ENCODE results near the gene GNAS. TPM values are rescaled to one million over a fixed set of nuclear protein-coding genes. Genes with fewer than 3 reads are reported as not detected.

GNAS gene
- total RNA-seq, 2 donors from 2014 or later = 462 to 623 TPM

GRCh38 chr20:58892141-58892931 is 39.8 kb downstream of the GNAS start:
- H3K4me3 ChIP-seq = peak overlapping the region; percentile 83 to 89
- DNase-seq = peak; percentile 73 to 83 (median 76)
- no peaks in the 10 kb centered on the region for H3K27me3 ChIP-seq
- peak; percentile 19 for ATAC-seq
- peaks cover 49% of the 10 kb centered on the region for H3K4me1 ChIP-seq
- no peaks in the 10 kb centered on the region for H3K36me3 ChIP-seq (replicated peaks in 1 of 2; ENCODE audit: insufficient read depth in 1 of 2, low read depth in 2 of 2)
- TF ChIP-seq POLR2A (IDR thresholded peaks at IDR 0.05) (peak in 2 of 3 donors; percentile 57 to 63), CTCF (IDR thresholded peaks at IDR 0.05) (no peak)
- H3K9me3 ChIP-seq = no peaks in the 10 kb centered on the region
- WGBS, 2 donors = 0 to 2% methylated on average over 46 to 48 of the region's 49 CpGs
- peak overlapping the region; percentile 91 to 99 (median 98) for H3K27ac ChIP-seq
- intact Hi-C loops (cut with DNase I) = no loop called here

- Histone ChIP-seq H3K9me3 (no peaks in the 10 kb centered on the region), H3K27me3 (no peaks in the 10 kb centered on the region), H3K4me1 (peaks cover 54% of the 10 kb centered on the region), H3K27ac (peak overlapping the region in 3 of 4 donors; percentile 97 to 99 (median 99)), H3K4me3 (peak overlapping the region in 1 of 2 donors; percentile 83), H3K36me3 (replicated peaks in 1 of 2; ENCODE audit: insufficient read depth in 1 of 2, low read depth in 2 of 2) (no peaks in the 10 kb centered on the region)
- intact Hi-C loops (cut with DNase I) = no loop called here
- ATAC-seq = no peak
- WGBS, 2 donors = 0% methylated on average over 1 of the region's 1 CpG
- no peak for TF ChIP-seq POLR2A (IDR thresholded peaks at IDR 0.05)
- no peak for TF ChIP-seq CTCF (IDR thresholded peaks at IDR 0.05)
- DNase-seq = no peak
Observed at GRCh38 chr20:58892932-58893224, 40.4 kb downstream of the GNAS start.

- H3K27ac ChIP-seq = peak overlapping the region in 2 of 4 donors; percentile 99
- peaks cover 59% of the 10 kb centered on the region for H3K4me1 ChIP-seq
- ATAC-seq = no peak
- H3K36me3 ChIP-seq (replicated peaks in 1 of 2; ENCODE audit: insufficient read depth in 1 of 2, low read depth in 2 of 2) = peaks cover 0 to 1% of the 10 kb centered on the region in 2 donors
- intact Hi-C loops (cut with DNase I) = no loop called here
- no peaks in the 10 kb centered on the region for H3K27me3 ChIP-seq
- no peak overlapping the region for H3K4me3 ChIP-seq
- 31 to 33% methylated on average over 5 of the region's 5 CpGs for WGBS, 2 donors
- no peaks in the 10 kb centered on the region for H3K9me3 ChIP-seq
- no peak for DNase-seq
- no peak for TF ChIP-seq CTCF (IDR thresholded peaks at IDR 0.05)
- no peak for TF ChIP-seq POLR2A (IDR thresholded peaks at IDR 0.05)
Observed at GRCh38 chr20:58893355-58894120, 41.0 kb downstream of the GNAS start.

- Histone ChIP-seq H3K4me1 (peaks cover 65% of the 10 kb centered on the region), H3K4me3 (no peak overlapping the region), H3K36me3 (replicated peaks in 1 of 2; ENCODE audit: insufficient read depth in 1 of 2, low read depth in 2 of 2) (peaks cover 0 to 2% of the 10 kb centered on the region in 2 donors), H3K9me3 (no peaks in the 10 kb centered on the region), H3K27ac (peak overlapping the region in 3 of 4 donors; percentile 11 to 99 (median 49)), H3K27me3 (no peaks in the 10 kb centered on the region)
- 37 to 41% methylated on average over 5 of the region's 5 CpGs for WGBS, 2 donors
- no peak for TF ChIP-seq CTCF (IDR thresholded peaks at IDR 0.05)
- no peak for TF ChIP-seq POLR2A (IDR thresholded peaks at IDR 0.05)
- DNase-seq (no peak), ATAC-seq (no peak)
- intact Hi-C loops (cut with DNase I) = no loop called here
Observed at GRCh38 chr20:58894652-58895447, 42.3 kb downstream of the GNAS start.
